CD4-positive, alpha-beta T cell treated with Interleukin-10 for 1 hour (primary cell): ENCODE results near the gene RHEB.
A peak's percentile ranks its signal among the peaks of the same experiment; 100 is the strongest.

ENCODE experiments used
- DNase-seq: peaks from one replicate; pipeline ENCODE4 v3.0.0-alpha.2; 2020

The RHEB gene

GRCh38 chr7:151465169-151465568 is 54.5 kb downstream of the RHEB start:
- DNase-seq, result no peak

GRCh38 chr7:151462306-151462779 is 57.4 kb downstream of the RHEB start:
- DNase-seq, result no peak

GRCh38 chr7:151461942-151462230 is 57.8 kb downstream of the RHEB start:
- no peak for DNase-seq

- no peak for DNase-seq
These were observed 58.4 kb downstream of the RHEB start for GRCh38 chr7:151461096-151461941.

GRCh38 chr7:151460474-151460855 is 59.2 kb downstream of the RHEB start:
- no peak for DNase-seq

- DNase-seq, result no peak
These were observed 59.8 kb downstream of the RHEB start for GRCh38 chr7:151459726-151460473.

GRCh38 chr7:151457534-151457933 is 62.2 kb downstream of the RHEB start:
- no peak for DNase-seq

- no peak for DNase-seq
These were observed 62.9 kb downstream of the RHEB start for GRCh38 chr7:151456782-151457181.

GRCh38 chr7:151456276-151456675 is 63.4 kb downstream of the RHEB start:
- DNase-seq, result no peak

GRCh38 chr7:151455690-151456089 is 64.0 kb downstream of the RHEB start:
- DNase-seq, result no peak

GRCh38 chr7:151454932-151455530 is 64.7 kb downstream of the RHEB start:
- no peak for DNase-seq

GRCh38 chr7:151454305-151454704 is 65.4 kb downstream of the RHEB start:
- no peak for DNase-seq

- DNase-seq, result no peak
These were observed 66.3 kb downstream of the RHEB start for GRCh38 chr7:151453326-151453791.

- no peak for DNase-seq
These were observed 66.9 kb downstream of the RHEB start for GRCh38 chr7:151452680-151453325.

GRCh38 chr7:151451626-151452571 is 67.8 kb downstream of the RHEB start:
- DNase-seq, result no peak

- no peak for DNase-seq
These were observed 68.5 kb downstream of the RHEB start for GRCh38 chr7:151451156-151451555.

GRCh38 chr7:151449990-151450389 is 69.7 kb downstream of the RHEB start:
- no peak for DNase-seq

GRCh38 chr7:151448261-151449252 is 71.1 kb downstream of the RHEB start:
- DNase-seq, result peak; percentile 81

- no peak for DNase-seq
These were observed 71.8 kb downstream of the RHEB start for GRCh38 chr7:151447901-151448260.

- no peak for DNase-seq
These were observed 72.4 kb downstream of the RHEB start for GRCh38 chr7:151447312-151447711.

- no peak for DNase-seq
These were observed 73.3 kb downstream of the RHEB start for GRCh38 chr7:151446412-151446811.
